Measurements from ENCODE around the gene ADCY7. TPM values are rescaled to one million over a fixed set of nuclear protein-coding genes. Genes with fewer than 3 reads are reported as not detected.

ADCY7 gene
- total RNA-seq, 1 donor from 2014 or later, result 36.2 TPM

DNA sequence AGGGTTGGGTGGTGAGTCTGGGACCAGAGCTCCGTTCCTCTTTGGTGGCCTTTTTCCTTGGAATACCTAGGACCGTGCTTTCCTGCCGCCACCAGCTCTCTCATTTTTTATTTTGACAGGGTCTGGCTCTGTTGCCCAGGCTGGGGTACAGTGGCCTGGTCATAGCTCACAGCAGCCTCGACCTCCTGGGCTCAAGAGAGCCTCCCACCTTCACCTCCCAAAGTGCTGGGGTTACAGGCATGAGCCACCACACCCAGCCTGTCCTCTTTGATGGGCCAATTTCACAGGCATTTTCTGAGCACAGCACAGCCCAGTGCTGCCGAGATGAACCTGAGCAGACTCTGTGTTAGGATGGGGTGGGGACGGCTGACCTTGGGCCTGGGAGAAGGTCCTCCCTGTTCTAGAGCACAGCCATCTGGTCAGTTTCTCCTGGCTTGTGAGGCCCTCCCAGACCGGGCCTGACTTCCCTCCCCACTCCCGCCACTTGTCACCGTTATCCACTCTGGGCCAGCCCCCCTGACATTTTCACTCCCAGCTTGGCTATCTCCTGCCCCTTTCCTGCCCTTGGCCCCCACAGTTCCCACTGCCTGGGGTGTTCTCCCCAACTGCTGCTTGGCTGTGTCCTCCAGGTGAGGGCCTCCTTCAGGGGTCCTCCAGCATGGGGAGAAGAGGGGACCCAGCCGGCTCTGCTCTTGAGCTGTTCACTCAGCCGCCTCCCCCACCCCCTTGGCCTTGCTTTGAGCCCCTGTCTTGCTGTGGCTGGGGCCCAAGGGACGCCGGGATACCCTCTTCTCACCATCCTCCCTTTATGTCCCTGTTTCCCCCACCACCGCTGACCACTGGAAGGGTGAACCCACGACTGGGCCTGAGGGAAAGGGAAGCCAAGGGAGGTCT is 5.0 kb downstream of the ADCY7 start:
- TF ChIP-seq, protein P1, sequence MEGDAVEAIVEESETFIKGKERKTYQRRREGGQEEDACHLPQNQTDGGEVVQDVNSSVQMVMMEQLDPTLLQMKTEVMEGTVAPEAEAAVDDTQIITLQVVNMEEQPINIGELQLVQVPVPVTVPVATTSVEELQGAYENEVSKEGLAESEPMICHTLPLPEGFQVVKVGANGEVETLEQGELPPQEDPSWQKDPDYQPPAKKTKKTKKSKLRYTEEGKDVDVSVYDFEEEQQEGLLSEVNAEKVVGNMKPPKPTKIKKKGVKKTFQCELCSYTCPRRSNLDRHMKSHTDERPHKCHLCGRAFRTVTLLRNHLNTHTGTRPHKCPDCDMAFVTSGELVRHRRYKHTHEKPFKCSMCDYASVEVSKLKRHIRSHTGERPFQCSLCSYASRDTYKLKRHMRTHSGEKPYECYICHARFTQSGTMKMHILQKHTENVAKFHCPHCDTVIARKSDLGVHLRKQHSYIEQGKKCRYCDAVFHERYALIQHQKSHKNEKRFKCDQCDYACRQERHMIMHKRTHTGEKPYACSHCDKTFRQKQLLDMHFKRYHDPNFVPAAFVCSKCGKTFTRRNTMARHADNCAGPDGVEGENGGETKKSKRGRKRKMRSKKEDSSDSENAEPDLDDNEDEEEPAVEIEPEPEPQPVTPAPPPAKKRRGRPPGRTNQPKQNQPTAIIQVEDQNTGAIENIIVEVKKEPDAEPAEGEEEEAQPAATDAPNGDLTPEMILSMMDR (IDR thresholded peaks at IDR 0.05; ENCODE audit: insufficient read depth, low read length, poor library complexity, severe bottlenecking), result no peak
- no peak for DNase-seq (ENCODE audit: low read depth)

DNA sequence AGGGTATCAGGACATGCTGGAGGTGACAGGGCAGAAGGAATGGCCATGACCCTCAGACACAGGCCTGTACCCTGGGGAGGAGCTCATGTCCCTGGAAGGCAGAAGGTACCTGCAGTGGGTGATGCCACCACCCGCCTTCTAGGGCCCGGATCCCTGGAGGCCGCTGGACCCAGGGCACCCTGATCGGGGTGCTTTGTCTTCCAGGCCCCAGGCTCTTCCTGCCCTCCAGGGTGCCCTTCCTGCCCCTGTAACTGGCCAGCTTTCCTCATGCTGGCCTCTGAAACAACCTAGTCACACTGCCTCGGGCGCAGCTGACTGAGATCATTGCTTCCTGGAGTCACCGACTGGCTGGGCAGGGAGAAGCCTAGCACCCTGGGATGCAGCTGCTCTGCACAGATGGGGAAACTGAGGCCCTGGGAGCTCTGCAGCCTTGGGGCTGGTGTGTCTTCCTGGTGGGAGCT is 5.8 kb downstream of the ADCY7 start:
- no peak for DNase-seq (ENCODE audit: low read depth)

More for the DNA sequence above, 5.0 kb downstream of the ADCY7 start:
- Histone ChIP-seq H3K4me3 (ENCODE audit: low read depth, low read length) (no peak overlapping the region), H3K27me3 (ENCODE audit: control insufficient read depth, insufficient read depth, low read length) (no peaks in the 10 kb centered on the region), H3K36me3 (ENCODE audit: control insufficient read depth, insufficient read depth, low read length) (no peaks in the 10 kb centered on the region)

DNA sequence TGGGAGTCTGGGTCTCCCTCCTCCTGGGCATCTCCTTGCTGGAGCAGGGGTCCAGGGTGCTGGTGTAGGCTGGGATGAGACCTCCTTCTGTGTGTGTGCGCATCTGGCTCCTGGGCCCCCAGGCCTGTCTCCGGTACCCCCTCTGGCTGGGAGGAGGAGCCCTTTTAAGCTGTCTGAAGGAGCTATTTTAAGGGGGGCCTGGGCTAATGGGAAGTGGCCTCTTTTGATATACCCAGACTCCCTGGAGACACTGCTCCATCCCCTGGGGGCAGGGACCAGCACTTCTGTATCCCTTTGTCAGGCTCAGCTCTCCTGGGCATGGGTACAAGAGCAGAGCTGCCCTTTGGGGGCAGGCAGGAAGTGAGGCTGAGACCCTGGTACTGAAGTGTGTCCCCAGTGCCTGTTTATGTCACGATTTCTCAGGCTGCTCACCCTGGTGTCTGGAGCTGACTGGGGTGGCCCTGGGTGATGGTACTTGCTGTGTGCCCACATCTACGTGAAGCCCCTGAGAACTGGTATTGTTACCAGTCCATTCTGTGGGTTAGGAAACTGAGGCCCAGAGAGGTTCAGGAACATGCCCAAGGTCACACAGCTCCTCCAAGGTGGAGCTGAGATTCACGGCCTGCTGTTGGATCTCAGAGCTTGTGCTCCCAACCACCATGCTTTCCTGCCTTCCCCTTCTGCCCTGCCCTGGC is 6.5 kb downstream of the ADCY7 start:
- no peaks in the 10 kb centered on the region for H3K36me3 ChIP-seq (ENCODE audit: control insufficient read depth, insufficient read depth, low read length)
- DNase-seq (ENCODE audit: low read depth), result no peak
- TF ChIP-seq, protein P1 (IDR thresholded peaks at IDR 0.05; ENCODE audit: insufficient read depth, low read length, poor library complexity, severe bottlenecking), result no peak
- no peak overlapping the region for H3K4me3 ChIP-seq (ENCODE audit: low read depth, low read length)
- no peaks in the 10 kb centered on the region for H3K27me3 ChIP-seq (ENCODE audit: control insufficient read depth, insufficient read depth, low read length)

More for the DNA sequence above, 5.8 kb downstream of the ADCY7 start:
- no peaks in the 10 kb centered on the region for H3K36me3 ChIP-seq (ENCODE audit: control insufficient read depth, insufficient read depth, low read length)
- H3K27me3 ChIP-seq (ENCODE audit: control insufficient read depth, insufficient read depth, low read length), result no peaks in the 10 kb centered on the region
- TF ChIP-seq, protein P1 (IDR thresholded peaks at IDR 0.05; ENCODE audit: insufficient read depth, low read length, poor library complexity, severe bottlenecking), result no peak
- H3K4me3 ChIP-seq (ENCODE audit: low read depth, low read length), result no peak overlapping the region

DNA sequence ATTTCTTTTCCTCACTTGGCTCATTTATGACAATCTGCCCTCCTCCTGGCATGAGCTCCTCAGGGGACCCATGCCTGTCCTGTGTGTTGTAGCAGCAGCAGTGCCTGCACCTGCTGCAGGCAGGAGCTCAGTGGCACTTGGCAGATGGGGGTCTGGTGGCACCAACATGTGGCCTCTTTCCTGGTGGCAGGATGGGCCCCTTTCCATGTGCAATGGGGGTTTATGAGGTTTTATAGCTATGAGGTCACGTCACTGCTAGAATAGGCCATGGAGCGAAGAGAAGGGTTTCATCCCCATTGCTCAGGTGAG is 7.0 kb downstream of the ADCY7 start:
- DNase-seq (ENCODE audit: low read depth), result no peak
- Histone ChIP-seq H3K36me3 (ENCODE audit: control insufficient read depth, insufficient read depth, low read length) (no peaks in the 10 kb centered on the region), H3K4me3 (ENCODE audit: low read depth, low read length) (no peak overlapping the region), H3K27me3 (ENCODE audit: control insufficient read depth, insufficient read depth, low read length) (no peaks in the 10 kb centered on the region)
- TF ChIP-seq, protein P1 (IDR thresholded peaks at IDR 0.05; ENCODE audit: insufficient read depth, low read length, poor library complexity, severe bottlenecking), result no peak

DNA sequence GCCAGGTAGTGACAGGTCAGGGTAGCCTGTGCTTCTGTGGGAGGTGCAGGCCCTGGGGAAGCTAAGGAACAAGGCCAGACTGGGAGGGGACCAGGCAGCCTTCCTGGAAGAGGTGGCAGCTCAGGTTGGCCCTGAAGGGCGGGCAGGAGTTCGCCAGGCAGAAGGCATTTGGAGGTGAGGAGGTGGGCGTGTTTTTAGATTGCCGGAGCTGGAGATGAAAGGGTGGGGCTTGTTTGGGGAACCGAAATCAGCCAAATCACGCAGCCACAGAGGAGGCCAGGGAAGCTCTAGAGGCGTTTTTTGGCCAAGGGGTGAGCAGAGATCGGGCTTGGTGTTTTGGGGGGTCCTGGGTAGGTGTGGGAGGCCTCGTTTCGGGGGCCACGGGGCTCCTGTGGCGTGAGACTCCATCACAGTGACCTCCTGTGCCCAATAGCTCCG is 7.6 kb downstream of the ADCY7 start:
- TF ChIP-seq, protein P1 (IDR thresholded peaks at IDR 0.05; ENCODE audit: insufficient read depth, low read length, poor library complexity, severe bottlenecking), result no peak
- no peaks in the 10 kb centered on the region for H3K27me3 ChIP-seq (ENCODE audit: control insufficient read depth, insufficient read depth, low read length)
- H3K36me3 ChIP-seq (ENCODE audit: control insufficient read depth, insufficient read depth, low read length), result no peaks in the 10 kb centered on the region
- DNase-seq (ENCODE audit: low read depth), result no peak
- no peak overlapping the region for H3K4me3 ChIP-seq (ENCODE audit: low read depth, low read length)
